HepG2 (cell line): ENCODE results near the gene OR5W2. TPM values are rescaled to one million over a fixed set of nuclear protein-coding genes. Genes with fewer than 3 reads are reported as not detected.

ENCODE experiments used
- ATAC-seq: fragments of 200-7000 bp; cut with Tn5 transposase; 3 replicates; pipeline ENCODE4 v1.9.1; 2020; ENCODE audit warnings: mild to moderate bottlenecking, moderate library complexity
- BruUV-seq: library from RNA; stranded (reverse); fragments of 400-500 nt; replicated peaks from 2 replicates; lab custom pipeline; 2021; lab: Mats Ljungman, UMichigan
- CTCF ChIA-PET: fragments of 300-600 bp; formaldehyde crosslinking; extraction: SDS; loops from one replicate; lab custom pipeline; 2021; ENCODE audit warnings: low total read pairs, inconsistent platforms, low intra/inter-chr PET ratio; lab: Yijun Ruan, JAX
- POLR2A ChIA-PET: fragments of 350-600 bp; sonication (Branson Sonifier 250); formaldehyde crosslinking; loops from one replicate; lab custom pipeline; 2020; ENCODE audit warnings: antibody characterized with exemption, inconsistent platforms; lab: Yijun Ruan, JAX
- DNase-seq: peaks from one replicate; pipeline ENCODE4 v3.0.0-alpha.2; 2015; ENCODE audit warnings: low spot score
- FAIRE-seq: peaks from 3 replicates; lab custom pipeline; 2011; peaks lifted over from hg19 to GRCh38; lab: Jason Lieb, UNC
- H2AFZ ChIP-seq: one replicate; pipeline ENCODE4 v1.6.1; 2011; ENCODE audit warnings: low read length, inconsistent platforms
- H3K27ac ChIP-seq: fragments of 300-600 bp; 3 replicates; pipeline ENCODE4 v1.8.0; 2011; ENCODE audit warnings: mixed run types, mild to moderate bottlenecking, mixed read lengths, low read length, inconsistent platforms; ENCODE audit not compliant: insufficient read depth; ENCODE audit errors: extremely low read length
- H3K27me3 ChIP-seq, 2 experiments: fragments of 200-600 bp in 1 of 2; 2 replicates in 1 of 2; 3 replicates in 1 of 2; pipeline versions ENCODE4 v1.6.0 to v1.8.0; 2011; ENCODE audit warnings: low read length in 2 of 2, mild to moderate bottlenecking in 2 of 2, moderate library complexity in 2 of 2, inconsistent platforms in 1 of 2; ENCODE audit not compliant: insufficient read depth in 2 of 2, control insufficient read depth in 1 of 2
- H3K36me3 ChIP-seq, 2 experiments: fragments of 200-600 bp in 1 of 2; replicated peaks in 1 of 2; 2 replicates in 1 of 2; 3 replicates in 1 of 2; pipeline versions ENCODE4 v1.5.1 to v1.8.0; 2011; ENCODE audit warnings: low read length in 2 of 2, inconsistent platforms in 1 of 2; ENCODE audit not compliant: insufficient read depth in 2 of 2, control insufficient read depth in 1 of 2
- H3K4me1 ChIP-seq: 2 replicates; pipeline ENCODE4 v1.5.1; 2012; ENCODE audit warnings: low read length, inconsistent platforms; ENCODE audit not compliant: insufficient read depth
- H3K4me2 ChIP-seq: 2 replicates; pipeline ENCODE4 v1.6.0; 2011; ENCODE audit warnings: low read depth, low read length, inconsistent platforms
- H3K4me3 ChIP-seq, 3 experiments: fragments of 200-600 bp in 1 of 3; sonication (generic), shearing (Covaris generic) in 1 of 3; replicated peaks in 1 of 3; 2 replicates each; pipeline ENCODE4 v1.5.1; 2011 to 2016; ENCODE audit warnings: low read length in 3 of 3, inconsistent platforms in 2 of 3, low read depth in 2 of 3, mild to moderate bottlenecking in 2 of 3, control low read depth in 1 of 3, mixed read lengths in 1 of 3; ENCODE audit not compliant: insufficient read depth in 1 of 3
- H3K79me2 ChIP-seq: one replicate; pipeline ENCODE4 v1.6.1; 2011; ENCODE audit warnings: low read length, inconsistent platforms; ENCODE audit not compliant: insufficient read depth
- H3K9ac ChIP-seq: 2 replicates; pipeline ENCODE4 v1.6.0; 2011; ENCODE audit warnings: mild to moderate bottlenecking, low read depth, low read length, inconsistent platforms; ENCODE audit not compliant: insufficient read depth
- H3K9me3 ChIP-seq: 2 replicates; pipeline ENCODE4 v1.5.1; 2012; ENCODE audit warnings: mild to moderate bottlenecking, low read length
- H4K20me1 ChIP-seq: 2 replicates; pipeline ENCODE4 v1.6.0; 2011; ENCODE audit warnings: inconsistent platforms, mild to moderate bottlenecking, low read length, moderate library complexity; ENCODE audit not compliant: insufficient read depth
- GABPA ChIP-seq, 2 experiments: IDR thresholded peaks; 2 replicates each; pipeline ENCODE4 v1.6.1; 2011 to 2016; ENCODE audit warnings: low read depth in 2 of 2, low read length in 1 of 2, missing biosample characterization in 1 of 2, missing genetic modification characterization in 1 of 2
- HDAC6 ChIP-seq: fragments of 200-600 bp; sonication (generic); IDR thresholded peaks from 2 replicates; pipeline ENCODE4 v1.7.0; 2017; ENCODE audit warnings: mild to moderate bottlenecking, antibody characterized with exemption, low read length, low read depth
- IRF2 ChIP-seq: IDR thresholded peaks from 2 replicates; pipeline ENCODE4 v1.6.1; 2018; ENCODE audit warnings: missing genetic modification reagents, missing compliant biosample characterization
- KDM2A ChIP-seq: sonication (generic); formaldehyde crosslinking; IDR thresholded peaks from 2 replicates; pipeline ENCODE4 v1.4.0; 2020; ENCODE audit warnings: low read depth, missing genetic modification reagents, borderline replicate concordance
- MBD4 ChIP-seq: IDR thresholded peaks from 2 replicates; pipeline ENCODE4 v1.6.1; 2012; ENCODE audit warnings: low read length, inconsistent platforms, borderline replicate concordance
- NAIF1 ChIP-seq: sonication (generic); formaldehyde crosslinking; IDR thresholded peaks from 2 replicates; pipeline ENCODE4 v1.5.0; 2020; ENCODE audit warnings: mild to moderate bottlenecking, missing genetic modification reagents, borderline replicate concordance
- NPAS2 ChIP-seq: sonication (generic); formaldehyde crosslinking; IDR thresholded peaks from 2 replicates; pipeline ENCODE4 v1.8.0; 2022; ENCODE audit warnings: mild to moderate bottlenecking, missing genetic modification reagents, borderline replicate concordance
- TCF7 ChIP-seq: sonication (generic); IDR thresholded peaks from 2 replicates; pipeline ENCODE4 v1.6.1; 2016; ENCODE audit warnings: antibody characterized with exemption, low read depth
- TCF7L2 ChIP-seq: IDR thresholded peaks from 2 replicates; pipeline ENCODE4 v1.6.1; 2011; ENCODE audit warnings: mild to moderate bottlenecking, low read depth, low read length, moderate library complexity
- ZBTB1 ChIP-seq: sonication (generic); formaldehyde crosslinking; IDR thresholded peaks from 2 replicates; pipeline ENCODE4 v1.4.0; 2020; ENCODE audit warnings: missing genetic modification reagents, borderline replicate concordance
- ZNF253 ChIP-seq: sonication (generic); formaldehyde crosslinking; IDR thresholded peaks from 2 replicates; pipeline ENCODE4 v1.8.0; 2022; ENCODE audit warnings: mild to moderate bottlenecking, missing genetic modification reagents, borderline replicate concordance
- ZNF335 ChIP-seq: sonication (generic); formaldehyde crosslinking; IDR thresholded peaks from 2 replicates; pipeline ENCODE4 v1.4.0; 2020; ENCODE audit warnings: missing genetic modification reagents
- ZNF432 ChIP-seq: sonication (generic); formaldehyde crosslinking; IDR thresholded peaks from 2 replicates; pipeline ENCODE4 v1.5.0; 2020; ENCODE audit warnings: missing genetic modification reagents, mild to moderate bottlenecking, borderline replicate concordance
- ZNF660 ChIP-seq: sonication (generic); formaldehyde crosslinking; IDR thresholded peaks from 2 replicates; pipeline ENCODE4 v1.5.1; 2020; ENCODE audit warnings: mild to moderate bottlenecking, low read depth, missing genetic modification reagents, borderline replicate concordance
- ZNF749 ChIP-seq: sonication (generic); formaldehyde crosslinking; IDR thresholded peaks from 2 replicates; pipeline ENCODE4 v1.8.0; 2022; ENCODE audit warnings: mild to moderate bottlenecking, missing genetic modification reagents, moderate library complexity, borderline replicate concordance
- ZNF790 ChIP-seq: sonication (generic); formaldehyde crosslinking; IDR thresholded peaks from 2 replicates; pipeline ENCODE4 v1.8.0; 2022; ENCODE audit warnings: missing genetic modification reagents, mild to moderate bottlenecking, borderline replicate concordance
- WGBS: methylation state at CpG from one replicate; pipeline ENCODE4 v1.1.6; 2017; ENCODE audit warnings: low lambda C conversion rate; 5-methylcytosine and 5-hydroxymethylcytosine counted together
- in situ Hi-C: cut with HindIII; loops from 2 replicates; pipeline ENCODE4 v1.10.0; 2017; ENCODE audit warnings: low pct_unique_long_range_greater_than_20kb; ENCODE audit not compliant: extremely low pct_ligation_motif_present
- intact Hi-C: fragments of 100-400 bp; cut with micrococcal nuclease; formaldehyde crosslinking; loops from one replicate; pipeline ENCODE4 v1.10.0; 2022; ENCODE audit not compliant: unreplicated experiment
- polyA plus RNA-seq, 8 experiments: library from polyadenylated mRNA; depleted of rRNA in 3 of 8; stranded (reverse) in 7 of 8; unstranded in 1 of 8; fragments of >200 nt; fragmentation: Illumina TruSeq in 4 of 8; extraction: Trizol in 4 of 8; gene quantifications; 2 replicates each; pipeline versions ENCODE4 v1.2.1 to v1.2.3, GENCODE V29; 2011 to 2016; ENCODE audit warnings: low read depth in 4 of 8, missing spikeins in 1 of 8, mixed read lengths in 1 of 8; ENCODE audit not compliant: insufficient read depth in 1 of 8
- total RNA-seq, 5 experiments: library from RNA; depleted of rRNA; stranded (reverse); fragments of >200 nt; fragmentation: Illumina TruSeq; extraction: Trizol; gene quantifications; 2 replicates each; pipeline ENCODE4 v1.2.3, GENCODE V29; 2016; ENCODE audit warnings: low read depth in 1 of 5
- TF ChIP-seq, protein P1 (sequence below): sonication (generic); formaldehyde crosslinking; conservative IDR thresholded peaks from 2 replicates; pipeline ENCODE4 v1.8.0; 2022; ENCODE audit warnings: missing genetic modification reagents
- TF ChIP-seq, protein P2 (sequence below): sonication (generic); formaldehyde crosslinking; IDR thresholded peaks from 2 replicates; pipeline ENCODE4 v1.5.1; 2020; ENCODE audit warnings: missing genetic modification reagents, mild to moderate bottlenecking, borderline replicate concordance

The OR5W2 gene
- total and polyA plus RNA-seq, 2 of the 13 experiments (the other 11 are each of a cell fraction or from before 2014, with no cell fraction given), result not detected

DNA sequence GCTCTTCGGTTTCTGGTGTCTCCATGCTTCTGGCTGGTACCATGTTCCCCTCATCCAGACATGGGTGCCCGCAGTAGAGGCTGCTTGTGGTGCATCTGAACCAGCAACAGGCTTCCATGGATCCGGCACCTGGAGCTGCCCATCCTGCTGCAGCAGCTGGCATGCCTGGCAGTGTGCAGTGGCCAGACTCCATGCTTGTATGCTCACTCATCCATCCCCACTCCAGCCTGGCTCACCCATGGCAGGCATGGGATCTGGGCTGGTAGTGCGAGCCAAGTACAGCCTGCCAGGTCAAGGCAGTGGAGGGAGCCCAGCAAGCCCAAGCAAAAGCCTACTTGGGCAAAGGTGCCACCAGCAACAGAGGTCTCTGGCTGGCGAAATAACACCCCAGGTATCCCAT, 6.2 kb upstream of the OR5W2 start:
- BruUV-seq, result no TSS peak

More for the DNA sequence above, 6.2 kb upstream of the OR5W2 start:
- no peaks in the 10 kb centered on the region for H3K9me3 ChIP-seq
- no peaks in the 10 kb centered on the region for H3K79me2 ChIP-seq
- FAIRE-seq, result no peak
- no peak overlapping the region for H3K27ac ChIP-seq
- H3K4me3 ChIP-seq, result no peak overlapping the region
- H3K27me3 ChIP-seq, result no peaks in the 10 kb centered on the region
- in situ Hi-C loops, result no loop called here
- H2AFZ ChIP-seq, result no peak overlapping the region
- ChIA-PET POLR2A (no interaction called here), CTCF (no interaction called here)
- H4K20me1 ChIP-seq, result no peaks in the 10 kb centered on the region
- H3K4me1 ChIP-seq, result no peaks in the 10 kb centered on the region
- intact Hi-C loops, result no loop called here
- no peak for ATAC-seq
- no peaks in the 10 kb centered on the region for H3K36me3 ChIP-seq
- no peak overlapping the region for H3K4me2 ChIP-seq
- DNase-seq, result no peak
- TF ChIP-seq NAIF1, result no peak
- TF ChIP-seq KDM2A, result no peak
- no peak for TF ChIP-seq TCF7L2
- TF ChIP-seq ZNF749 (CRISPR knock-in tag), result no peak
- no peak for TF ChIP-seq ZBTB1 (CRISPR knock-in tag)
- TF ChIP-seq HDAC6, result no peak
- TF ChIP-seq, protein P1, sequence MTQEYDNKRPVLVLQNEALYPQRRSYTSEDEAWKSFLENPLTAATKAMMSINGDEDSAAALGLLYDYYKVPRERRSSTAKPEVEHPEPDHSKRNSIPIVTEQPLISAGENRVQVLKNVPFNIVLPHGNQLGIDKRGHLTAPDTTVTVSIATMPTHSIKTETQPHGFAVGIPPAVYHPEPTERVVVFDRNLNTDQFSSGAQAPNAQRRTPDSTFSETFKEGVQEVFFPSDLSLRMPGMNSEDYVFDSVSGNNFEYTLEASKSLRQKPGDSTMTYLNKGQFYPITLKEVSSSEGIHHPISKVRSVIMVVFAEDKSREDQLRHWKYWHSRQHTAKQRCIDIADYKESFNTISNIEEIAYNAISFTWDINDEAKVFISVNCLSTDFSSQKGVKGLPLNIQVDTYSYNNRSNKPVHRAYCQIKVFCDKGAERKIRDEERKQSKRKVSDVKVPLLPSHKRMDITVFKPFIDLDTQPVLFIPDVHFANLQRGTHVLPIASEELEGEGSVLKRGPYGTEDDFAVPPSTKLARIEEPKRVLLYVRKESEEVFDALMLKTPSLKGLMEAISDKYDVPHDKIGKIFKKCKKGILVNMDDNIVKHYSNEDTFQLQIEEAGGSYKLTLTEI (CRISPR knock-in tag), result no peak
- TF ChIP-seq NPAS2 (CRISPR knock-in tag), result no peak
- TF ChIP-seq ZNF432, result no peak
- no peak for TF ChIP-seq ZNF790 (CRISPR knock-in tag)
- no peak for TF ChIP-seq MBD4
- TF ChIP-seq GABPA (IDR thresholded peaks at IDR 0.05; ENCODE audit: low read depth, low read length), result no peak
- no peak for TF ChIP-seq GABPA (CRISPR knock-in tag; IDR thresholded peaks at IDR 0.05; ENCODE audit: low read depth)
- TF ChIP-seq, protein P2, sequence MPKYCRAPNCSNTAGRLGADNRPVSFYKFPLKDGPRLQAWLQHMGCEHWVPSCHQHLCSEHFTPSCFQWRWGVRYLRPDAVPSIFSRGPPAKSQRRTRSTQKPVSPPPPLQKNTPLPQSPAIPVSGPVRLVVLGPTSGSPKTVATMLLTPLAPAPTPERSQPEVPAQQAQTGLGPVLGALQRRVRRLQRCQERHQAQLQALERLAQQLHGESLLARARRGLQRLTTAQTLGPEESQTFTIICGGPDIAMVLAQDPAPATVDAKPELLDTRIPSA (CRISPR knock-in tag), result no peak
- TF ChIP-seq ZNF253 (CRISPR knock-in tag), result no peak
- TF ChIP-seq ZNF335 (CRISPR knock-in tag), result no peak
- TF ChIP-seq ZNF660 (CRISPR knock-in tag), result no peak
- no peak for TF ChIP-seq TCF7
- TF ChIP-seq IRF2 (CRISPR knock-in tag), result no peak
- H3K9ac ChIP-seq, result no peak overlapping the region
- 0% methylated on average over 1 of the region's 5 CpGs for WGBS
